Measurements from ENCODE around the gene RBP3. TPM values are rescaled to one million over a fixed set of nuclear protein-coding genes. Genes with fewer than 3 reads are reported as not detected.

Gene RBP3
- not detected for total RNA-seq

DNA sequence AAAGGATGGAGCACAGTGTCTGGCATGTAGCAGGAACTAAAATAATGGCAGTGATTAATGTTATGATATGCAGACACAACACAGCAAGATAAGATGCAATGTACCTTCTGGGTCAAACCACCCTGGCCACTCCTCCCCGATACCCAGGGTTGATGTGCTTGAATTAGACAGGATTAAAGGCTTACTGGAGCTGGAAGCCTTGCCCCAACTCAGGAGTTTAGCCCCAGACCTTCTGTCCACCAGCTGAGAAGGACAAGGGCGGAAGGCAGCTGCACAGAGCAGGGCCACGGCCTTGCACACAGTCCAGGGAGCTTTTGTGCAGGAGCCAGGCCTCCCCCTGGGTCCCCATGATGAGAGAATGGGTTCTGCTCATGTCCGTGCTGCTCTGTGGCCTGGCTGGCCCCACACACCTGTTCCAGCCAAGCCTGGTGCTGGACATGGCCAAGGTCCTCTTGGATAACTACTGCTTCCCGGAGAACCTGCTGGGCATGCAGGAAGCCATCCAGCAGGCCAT lies at the start of gene RBP3:
RBP3 (plus strand) TSS at position 226 of the 514 bp plus-strand sequence; CDS start at position 348, 122 bp downstream.
- TF ChIP-seq CTCF (IDR thresholded peaks at IDR 0.05 in 4 of 5, conservative IDR thresholded peaks at IDR 0.05 in 1 of 5) (no peak), POLR2A (IDR thresholded peaks at IDR 0.05) (no peak)
- no peaks in the 10 kb centered on the region for H3K27me3 ChIP-seq
- no peak within 1 kb of the TSS for H3K4me3 ChIP-seq
- intact Hi-C loops (cut with DNase I; ENCODE audit: low total_unique reads): no loop called here
- in situ Hi-C loops (cut with MboI; ENCODE audit: low sequenced_read_pairs in 4 of 4): no loop called here
- H3K4me1 ChIP-seq: no peaks in the 10 kb centered on the region
- H3K9me3 ChIP-seq: no peaks in the 10 kb centered on the region
- DNase-seq (no peak), ATAC-seq (no peak)
- no peaks in the 10 kb centered on the region for H3K36me3 ChIP-seq
- no peak within 1 kb of the TSS for H3K27ac ChIP-seq

GRCh38 chr10:47298715-47299114 lies 49.4 kb upstream of the RBP3 start:
- no peaks in the 10 kb centered on the region for H3K9me3 ChIP-seq
- TF ChIP-seq POLR2A (IDR thresholded peaks at IDR 0.05) (no peak), CTCF (IDR thresholded peaks at IDR 0.05 in 4 of 5, conservative IDR thresholded peaks at IDR 0.05 in 1 of 5) (no peak)
- no peak overlapping the region for H3K27ac ChIP-seq
- in situ Hi-C loops (cut with MboI; ENCODE audit: low sequenced_read_pairs in 4 of 4) (no loop called here), intact Hi-C loops (cut with DNase I; ENCODE audit: low total_unique reads) (no loop called here)
- DNase-seq (no peak), ATAC-seq (peak in 1 of 2 donors; percentile 21)
- H3K27me3 ChIP-seq: peaks cover 7 to 13% (median 9%) of the 10 kb centered on the region in 3 donors
- no peaks in the 10 kb centered on the region for H3K36me3 ChIP-seq
- H3K4me3 ChIP-seq: no peak overlapping the region
- peaks cover 0 to 2% of the 10 kb centered on the region in 2 donors for H3K4me1 ChIP-seq

- DNase-seq (no peak), ATAC-seq (peak in 1 of 2 donors; percentile 9)
- no peak within 1 kb of the TSS for H3K27ac ChIP-seq
- intact Hi-C loops (cut with DNase I; ENCODE audit: low total_unique reads): no loop called here
- in situ Hi-C loops (cut with MboI; ENCODE audit: low sequenced_read_pairs in 4 of 4): loop anchor here in 2 of 4 donors (10.0 kb wide), 2 partner anchors 265 to 275 kb away; no protein-coding TSS in a partner anchor
- TF ChIP-seq POLR2A (IDR thresholded peaks at IDR 0.05) (no peak), CTCF (IDR thresholded peaks at IDR 0.05 in 4 of 5, conservative IDR thresholded peaks at IDR 0.05 in 1 of 5) (no peak)
- H3K4me1 ChIP-seq: peaks cover 0 to 2% of the 10 kb centered on the region in 2 donors
- peaks cover 7 to 13% (median 9%) of the 10 kb centered on the region in 3 donors for H3K27me3 ChIP-seq
- peak within 1 kb of the TSS; percentile 40 to 47 (median 44) for H3K4me3 ChIP-seq
- no peaks in the 10 kb centered on the region for H3K9me3 ChIP-seq
- no peaks in the 10 kb centered on the region for H3K36me3 ChIP-seq
Observed at GRCh38 chr10:47299611-47300428, 48.3 kb upstream of the RBP3 start, which contains the start of gene GDF10. Gene GDF10, plus strand, starts transcription at chr10:47300197. Its CDS starts 455 bp downstream, at chr10:47300652.

- in situ Hi-C loops (cut with MboI; ENCODE audit: low sequenced_read_pairs in 4 of 4) (loop anchor here in 2 of 4 donors (10.0 kb wide), 2 partner anchors 266 to 276 kb away; no protein-coding TSS in a partner anchor), intact Hi-C loops (cut with DNase I; ENCODE audit: low total_unique reads) (no loop called here)
- no peak for ATAC-seq
- Histone ChIP-seq H3K9me3 (no peaks in the 10 kb centered on the region), H3K4me3 (peak overlapping the region; percentile 40 to 47 (median 44)), H3K4me1 (peaks cover 0 to 2% of the 10 kb centered on the region in 2 donors), H3K36me3 (no peaks in the 10 kb centered on the region), H3K27ac (no peak overlapping the region), H3K27me3 (peaks cover 7 to 13% (median 9%) of the 10 kb centered on the region in 3 donors)
- DNase-seq: no peak
- TF ChIP-seq CTCF (IDR thresholded peaks at IDR 0.05 in 4 of 5, conservative IDR thresholded peaks at IDR 0.05 in 1 of 5): no peak
- TF ChIP-seq POLR2A (IDR thresholded peaks at IDR 0.05): no peak
Observed at GRCh38 chr10:47300429-47300931, 47.7 kb upstream of the RBP3 start.

Measured in gastrocnemius medialis (tissue), 4 donors.